ENCODE data around the gene GRIK2. TPM values are rescaled to one million over a fixed set of nuclear protein-coding genes. Genes with fewer than 3 reads are reported as not detected.
"Not testable (repeated sequence)": the region's sequence is repeated elsewhere in the genome, so short reads cannot be mapped to it uniquely, and the experiment has no call there.

Gene GRIK2
- polyA plus RNA-seq, 12 donors = 0.79 to 4.1 (median 1.9) TPM; not detected in 2

- no peak for DNase-seq
These were observed 239.6 kb downstream of the GRIK2 start for GRCh38 chr6:101633081-101633480.

DNA sequence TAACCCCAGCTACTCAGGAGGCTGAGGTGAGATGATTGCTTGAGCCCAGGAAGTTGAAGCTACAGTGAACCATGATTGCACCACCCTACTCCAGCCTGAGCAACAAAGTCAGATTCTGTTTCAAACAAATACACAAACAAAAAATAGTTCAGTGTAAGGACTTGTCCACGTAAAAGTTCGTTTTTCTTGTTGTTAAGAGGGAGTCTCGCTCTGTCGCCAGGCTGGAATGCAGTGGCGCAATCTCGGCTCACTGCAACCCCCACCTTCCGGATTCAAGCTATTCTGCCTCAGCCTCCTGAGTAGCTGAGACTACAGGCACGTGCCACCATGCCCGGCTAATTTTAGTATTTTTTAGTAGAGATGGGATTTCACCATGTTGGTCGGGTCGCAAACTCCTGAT, 245.4 kb downstream of the GRIK2 start:
- DNase-seq = not testable (repeated sequence)

GRCh38 chr6:101640131-101640530, 246.6 kb downstream of the GRIK2 start:
- no peak for DNase-seq

GRCh38 chr6:101645770-101646169, 252.3 kb downstream of the GRIK2 start:
- DNase-seq = no peak

DNA sequence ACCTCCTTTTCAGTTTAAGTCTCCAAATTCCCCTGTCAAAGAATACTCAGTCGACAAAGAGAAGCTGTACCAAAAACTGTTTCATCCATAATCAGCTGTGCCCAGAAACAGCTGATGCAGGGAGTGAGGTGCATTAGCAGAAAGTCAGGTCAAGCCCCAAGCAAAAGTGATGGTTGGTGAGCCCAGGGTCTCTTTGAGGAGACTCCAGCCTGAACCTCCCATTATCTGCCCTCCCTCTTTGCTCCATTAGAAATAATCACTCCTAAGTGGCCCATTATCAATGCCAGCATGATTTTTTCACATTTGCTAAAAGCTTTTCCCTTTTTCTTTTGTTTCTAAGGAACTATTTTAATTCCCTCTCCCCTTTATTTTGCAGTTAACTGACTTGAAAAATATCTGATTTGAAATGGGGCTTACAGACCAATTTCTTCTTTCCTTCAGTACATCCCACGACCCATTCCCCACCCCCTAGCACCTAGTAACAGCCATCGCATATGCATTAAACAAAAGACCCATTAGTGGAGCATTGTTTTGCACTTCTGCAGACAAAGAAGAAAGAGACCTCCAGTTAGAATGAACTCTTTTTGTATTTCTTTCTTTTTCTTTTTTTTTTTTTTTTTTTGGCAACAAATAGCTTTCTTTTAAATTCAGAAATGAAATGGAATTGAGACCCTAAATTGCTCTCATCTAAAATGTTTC, 257.0 kb downstream of the GRIK2 start:
- no peak for DNase-seq

DNA sequence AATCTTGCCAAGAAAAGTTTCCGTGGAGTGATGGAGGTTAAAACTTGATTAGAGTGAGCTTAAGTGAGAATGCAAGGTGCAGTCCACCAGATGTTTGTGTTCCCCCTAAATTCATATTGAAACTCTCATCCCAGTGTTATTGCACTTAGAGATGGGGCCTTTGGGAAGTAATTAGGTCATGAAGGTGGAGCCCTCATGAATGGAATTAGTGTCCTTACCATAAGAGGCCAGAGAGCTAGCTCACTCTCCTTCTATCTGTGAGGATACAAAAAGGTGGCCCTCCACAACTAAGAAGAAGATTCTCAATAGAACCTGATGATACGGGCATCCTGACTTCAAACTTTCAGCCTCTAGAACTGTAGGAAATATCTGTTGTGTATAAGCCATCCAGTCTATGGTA, 258.6 kb downstream of the GRIK2 start:
- DNase-seq = no peak

DNA sequence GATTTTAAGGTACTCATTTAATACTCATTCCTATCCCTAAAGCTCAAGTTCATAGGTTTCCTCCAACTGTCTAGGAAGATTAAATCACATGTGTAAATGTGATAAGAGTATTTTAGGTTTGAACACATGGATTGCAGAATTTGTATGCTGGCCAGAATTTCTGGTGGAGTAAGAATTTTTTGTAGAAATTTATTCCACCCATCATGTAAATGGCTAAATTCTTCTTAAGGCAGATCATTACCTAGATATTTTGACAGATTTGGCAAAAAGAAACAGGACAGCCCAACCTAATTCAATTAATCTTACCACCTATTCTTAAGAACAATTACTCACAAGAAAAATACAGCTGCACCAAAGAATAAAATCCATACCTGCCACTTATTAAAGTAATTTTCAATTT, 261.6 kb downstream of the GRIK2 start:
- DNase-seq = no peak

DNA sequence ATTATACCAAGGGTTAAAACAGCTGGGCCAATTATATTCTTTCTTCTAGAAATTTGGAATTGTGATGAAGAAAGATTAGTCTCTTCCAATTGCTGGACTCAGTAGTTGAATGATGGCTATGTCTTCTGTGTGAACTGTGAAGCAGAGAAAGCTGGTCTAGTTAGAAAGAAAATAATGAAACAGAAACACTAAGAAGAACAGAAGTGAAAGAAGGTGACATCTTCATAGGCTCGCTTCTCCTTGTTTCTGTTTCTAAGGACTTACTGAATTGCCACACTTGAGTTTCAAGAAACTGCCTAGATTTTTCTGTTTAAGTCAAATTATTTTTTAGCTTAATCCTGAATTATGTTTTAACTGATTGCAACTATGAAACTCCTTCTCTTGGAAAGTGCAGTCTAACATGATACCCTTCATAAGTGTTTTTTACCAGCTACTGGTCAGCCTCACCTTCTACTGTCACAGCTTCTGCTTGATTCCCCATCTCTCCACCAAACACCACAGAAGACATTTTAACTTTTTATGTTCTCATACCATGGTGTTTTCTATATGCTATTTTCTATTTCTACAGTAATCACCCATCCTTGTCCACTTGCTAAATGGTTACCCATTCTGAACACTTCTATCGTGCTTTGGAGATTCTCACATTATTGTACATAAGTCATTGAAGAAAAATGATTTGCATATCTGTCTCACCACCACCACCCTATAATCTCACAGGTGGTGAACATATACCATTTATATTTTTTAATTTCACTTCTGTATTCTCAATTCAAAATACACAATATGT, 268.8 kb downstream of the GRIK2 start:
- DNase-seq = no peak

DNA sequence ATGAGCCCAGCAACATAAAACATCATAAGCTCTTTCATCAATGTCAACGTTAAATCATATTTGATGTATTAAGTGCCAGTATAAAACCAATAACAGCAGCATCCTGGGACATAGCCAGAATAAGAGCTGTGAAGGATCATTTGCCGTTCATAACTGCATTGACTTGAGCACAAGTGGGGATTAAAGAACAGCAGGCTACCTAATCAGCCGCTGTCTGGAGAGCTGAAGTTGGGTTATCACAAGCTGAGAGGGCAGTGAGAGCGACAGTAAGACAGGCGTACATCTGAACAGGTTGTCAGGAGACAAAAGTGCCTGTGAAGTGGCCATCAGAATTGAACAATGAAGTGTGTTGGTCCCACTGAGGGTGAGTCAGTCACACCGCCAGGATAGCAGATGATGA, 269.6 kb downstream of the GRIK2 start:
- DNase-seq = no peak

- DNase-seq = no peak
These were observed 272.7 kb downstream of the GRIK2 start for GRCh38 chr6:101666256-101666655.

DNA sequence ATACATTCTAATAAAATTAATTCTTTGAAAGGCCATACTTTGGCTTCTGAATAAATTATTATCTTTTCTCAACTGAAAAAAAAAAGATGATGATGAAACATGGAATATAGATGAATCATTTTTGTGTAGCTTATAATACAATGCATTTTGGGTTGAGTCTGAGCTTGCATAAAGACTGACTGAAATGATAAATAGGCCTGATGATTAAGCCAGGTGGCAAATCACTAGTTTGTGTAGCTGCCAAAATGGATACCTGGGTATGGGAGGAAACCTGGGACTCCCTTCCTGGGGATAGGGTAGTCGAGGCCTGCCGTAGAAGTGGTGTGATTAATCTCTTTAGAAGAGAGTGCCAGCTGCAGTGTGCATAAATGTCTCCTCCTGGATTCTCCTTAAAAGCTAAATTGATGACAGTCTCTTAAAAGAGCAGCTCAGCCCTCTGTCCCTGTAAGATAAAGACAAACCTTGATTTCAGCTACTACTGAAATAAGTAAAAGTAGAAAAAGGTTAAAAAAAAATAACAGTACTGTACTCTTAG, 275.1 kb downstream of the GRIK2 start:
- no peak for DNase-seq

DNA sequence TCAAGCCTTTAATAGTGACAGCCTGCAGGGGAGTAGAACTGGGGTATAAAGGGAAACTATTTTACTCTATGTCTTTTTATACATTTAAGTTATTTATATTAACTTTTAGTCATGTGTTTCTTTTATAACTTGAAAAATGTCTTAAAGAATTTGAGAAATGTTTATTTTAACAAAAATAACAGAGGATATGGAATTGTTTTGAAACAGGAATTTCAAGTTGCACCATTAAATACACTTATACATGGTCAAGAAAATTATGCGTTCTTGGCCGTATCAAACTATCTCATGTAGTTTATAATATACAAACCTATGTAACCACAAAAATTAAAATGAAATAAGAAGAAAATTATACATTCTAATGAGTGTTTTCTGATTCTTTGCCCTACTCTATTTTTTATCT, 282.7 kb downstream of the GRIK2 start:
- DNase-seq = no peak

DNA sequence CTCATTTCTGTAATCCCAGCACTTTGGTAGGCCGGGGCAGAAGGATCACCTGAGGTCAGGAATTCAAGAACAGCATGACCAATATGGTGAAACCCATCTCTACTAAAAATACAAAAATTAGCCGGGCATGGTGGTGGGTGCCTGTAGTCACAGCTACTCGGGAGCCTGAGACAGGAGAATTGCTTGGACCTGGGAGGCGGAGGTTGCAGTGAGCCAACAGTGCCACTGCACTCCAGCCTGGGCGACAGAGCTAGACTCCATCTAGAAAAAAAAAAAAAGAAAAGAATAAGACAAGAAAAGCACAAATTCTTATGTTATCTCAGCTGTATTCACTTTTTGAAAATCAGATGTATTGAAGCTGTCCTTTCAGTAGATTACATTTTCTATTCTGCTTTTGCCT, 289.4 kb downstream of the GRIK2 start:
- no peak for DNase-seq

GRCh38 chr6:101683884-101684283, 290.4 kb downstream of the GRIK2 start:
- DNase-seq = no peak

DNA sequence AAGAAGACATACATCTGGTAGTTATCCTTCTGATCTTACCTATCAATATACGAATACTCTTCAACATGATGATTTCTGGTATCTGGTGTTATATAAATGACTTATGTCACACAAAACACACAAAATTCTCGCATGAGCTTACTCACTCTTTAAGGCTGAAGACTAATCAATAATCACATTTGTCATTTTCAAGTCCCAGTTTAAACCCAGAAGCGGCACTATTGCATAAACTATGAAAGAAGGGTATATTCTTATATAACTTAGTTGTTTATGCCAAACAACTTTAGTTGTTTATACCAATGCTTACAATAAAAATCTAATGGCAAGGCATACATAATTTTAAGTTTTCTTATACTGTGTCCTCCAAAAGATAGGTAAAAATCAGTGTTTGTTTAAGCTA, 293.1 kb downstream of the GRIK2 start:
- DNase-seq = no peak

DNA sequence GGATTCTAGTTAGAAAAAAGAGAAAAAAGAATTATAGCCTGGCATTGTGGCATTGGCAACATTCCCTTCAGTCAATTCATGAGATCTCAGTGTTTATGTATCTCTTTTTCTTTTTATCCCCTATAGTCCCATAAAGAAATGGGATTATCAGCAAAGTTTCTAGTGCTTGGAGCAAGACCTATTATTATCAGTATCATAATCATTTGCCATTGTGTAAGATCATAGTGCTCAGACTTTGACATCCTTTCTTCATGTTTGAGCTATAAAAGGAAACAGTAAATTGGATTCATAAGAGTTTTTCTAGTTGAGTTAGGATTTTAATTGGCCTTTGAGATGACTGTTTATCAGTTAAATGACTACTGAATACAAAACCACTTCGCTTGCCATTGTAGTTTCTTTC, 295.6 kb downstream of the GRIK2 start:
- no peak for DNase-seq

DNA sequence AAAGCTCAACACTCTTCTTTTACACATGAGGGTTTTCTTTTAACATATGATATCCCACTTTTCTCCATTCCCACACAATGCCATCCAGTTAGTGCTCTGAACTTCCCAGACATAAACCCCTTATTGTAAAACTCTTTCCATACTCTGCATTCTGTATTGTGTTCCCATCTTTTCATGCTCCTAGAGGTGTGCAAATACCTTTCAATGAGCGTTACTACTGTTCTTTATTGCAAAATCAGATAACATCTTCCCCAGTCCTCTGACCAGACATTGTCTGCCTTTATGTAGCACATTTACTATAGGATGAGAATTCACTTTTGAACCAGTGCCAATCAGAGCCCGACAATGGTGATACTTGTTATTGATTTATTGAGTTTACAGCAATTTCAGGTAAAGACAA, 296.2 kb downstream of the GRIK2 start:
- DNase-seq = no peak

DNA sequence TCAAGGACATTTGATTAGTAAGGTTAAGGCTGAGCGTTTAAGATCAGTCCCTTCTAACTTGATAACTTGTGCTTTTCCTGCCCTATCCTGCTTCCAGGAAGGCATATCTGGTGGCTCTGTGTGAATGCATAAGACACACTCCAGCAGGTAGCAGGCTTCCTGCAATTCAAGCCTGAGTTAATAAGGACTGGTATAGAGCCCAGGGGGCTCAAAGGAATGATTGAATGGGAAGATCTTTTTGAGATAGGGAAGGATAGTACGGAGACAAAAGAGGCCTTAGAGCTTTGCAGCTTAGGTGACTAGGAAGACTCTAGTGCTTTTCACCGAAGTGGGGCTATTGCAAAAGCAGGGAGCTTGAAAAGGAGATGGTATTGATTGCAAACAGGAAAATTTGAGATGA, 307.1 kb downstream of the GRIK2 start:
- no peak for DNase-seq

DNA sequence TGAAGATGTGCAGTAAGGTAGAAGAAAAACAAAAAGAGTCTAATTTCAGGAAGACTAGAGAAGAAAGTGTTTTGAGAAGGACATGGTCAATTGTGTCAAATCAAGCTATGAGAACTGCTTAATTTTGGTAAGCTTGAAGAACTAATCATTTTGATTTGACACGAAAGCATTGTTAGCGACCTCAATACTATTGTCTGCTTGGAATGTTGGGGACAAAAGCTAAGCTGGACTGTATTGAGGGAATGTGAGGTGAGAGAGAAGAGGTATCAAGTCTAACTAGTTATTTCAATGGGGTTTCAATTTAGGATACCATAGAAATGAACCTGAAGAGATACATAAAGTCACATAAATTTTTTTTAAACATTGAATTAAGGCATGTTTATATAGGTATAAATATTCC, 309.8 kb downstream of the GRIK2 start:
- no peak for DNase-seq

GRCh38 chr6:101705866-101706265, 312.4 kb downstream of the GRIK2 start:
- DNase-seq = no peak

DNA sequence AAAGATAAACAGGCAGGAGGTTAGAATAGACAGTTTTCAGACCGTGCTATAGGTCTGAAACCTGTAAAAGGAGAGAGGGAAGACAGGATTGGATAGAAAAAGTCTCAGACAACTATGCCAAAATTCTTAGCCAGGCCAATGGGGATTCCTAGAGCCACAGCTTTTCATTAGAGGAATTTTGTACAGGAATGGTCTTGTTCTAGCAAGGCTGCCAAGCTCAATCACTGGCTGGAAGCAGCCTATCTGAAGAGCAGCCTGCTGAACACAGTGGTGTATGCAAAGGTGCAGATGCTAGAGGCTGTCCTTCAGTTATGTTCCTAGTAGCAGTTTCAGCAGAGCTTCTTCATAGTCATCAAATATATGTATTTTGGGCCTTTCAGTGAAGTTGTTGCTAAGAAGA, 313.1 kb downstream of the GRIK2 start:
- DNase-seq = no peak

GRCh38 chr6:101711518-101711917, 318.0 kb downstream of the GRIK2 start:
- no peak for DNase-seq

DNA sequence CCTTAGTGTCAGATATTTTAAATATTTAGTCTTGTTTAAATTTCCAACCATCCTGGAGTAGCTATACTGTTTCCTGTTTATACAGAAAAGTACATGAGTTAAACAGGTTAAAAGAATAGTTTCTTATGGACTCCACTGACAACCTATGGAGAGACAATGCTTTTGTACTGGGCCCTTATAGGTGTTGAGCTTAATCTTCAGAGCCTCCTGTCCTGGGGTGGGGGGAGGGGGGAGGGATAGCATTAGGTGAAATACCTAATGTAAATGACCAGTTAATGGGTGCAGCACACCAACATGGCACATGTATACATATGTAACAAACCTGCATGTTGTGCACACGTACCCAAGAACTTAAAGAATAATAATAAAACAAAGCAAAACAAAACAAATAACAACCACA, 322.9 kb downstream of the GRIK2 start:
- no peak for DNase-seq

All from muscle of arm (tissue), 12 donors.